NOMO-1 treated with dmso at 0.1 percent for 144 hours (cell line): ENCODE data around the gene PRMT7.
"Not testable (repeated sequence)": the region's sequence is repeated elsewhere in the genome, so short reads cannot be mapped to it uniquely, and the experiment has no call there.

Experiments
- DNase-seq: peaks from one replicate; lab custom pipeline; 2025; ENCODE audit not compliant: unreplicated experiment; lab: John Stamatoyannopoulos, UW

The PRMT7 gene

DNA sequence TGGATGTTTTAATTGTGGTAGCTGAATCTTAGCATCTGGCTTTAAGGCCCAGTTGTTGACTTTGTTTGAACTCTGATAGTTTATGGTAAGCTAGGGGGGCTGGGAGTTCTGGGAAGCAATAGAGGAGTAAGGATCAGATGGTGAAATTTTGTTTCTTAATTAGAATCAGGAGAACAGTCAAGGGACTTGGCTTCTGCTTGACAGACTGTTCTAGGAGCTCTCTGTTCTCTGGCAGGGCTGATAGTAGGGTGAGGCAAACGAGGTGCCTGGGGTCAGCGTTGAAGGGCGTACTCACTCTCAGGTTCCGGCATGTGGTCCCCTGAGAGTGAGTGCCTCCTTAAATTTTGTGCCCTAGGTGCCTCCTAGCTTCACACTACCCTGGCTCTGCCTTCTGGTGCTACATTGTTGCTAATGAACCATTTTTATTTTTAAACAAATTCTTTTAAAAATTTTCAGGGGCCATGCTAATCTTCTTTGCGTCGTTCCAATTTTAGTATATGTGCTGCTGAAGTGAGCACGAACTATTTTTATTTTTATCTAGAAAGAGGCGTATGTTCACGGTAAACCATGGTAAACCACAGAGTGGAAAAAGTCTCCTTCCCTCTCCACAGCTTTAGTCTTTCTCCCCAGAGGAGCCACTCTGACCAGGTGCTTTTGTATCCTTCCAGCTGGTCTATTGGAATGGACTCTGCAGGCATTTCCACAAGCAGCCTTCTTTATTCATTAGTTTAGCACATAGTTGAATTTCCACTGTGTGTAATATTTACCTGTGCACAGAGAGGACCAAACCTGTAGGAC, 26.8 kb upstream of the PRMT7 start:
- no peak for DNase-seq

GRCh38 chr16:68284847-68285246, 26.0 kb upstream of the PRMT7 start:
- peak; percentile 59 for DNase-seq

DNA sequence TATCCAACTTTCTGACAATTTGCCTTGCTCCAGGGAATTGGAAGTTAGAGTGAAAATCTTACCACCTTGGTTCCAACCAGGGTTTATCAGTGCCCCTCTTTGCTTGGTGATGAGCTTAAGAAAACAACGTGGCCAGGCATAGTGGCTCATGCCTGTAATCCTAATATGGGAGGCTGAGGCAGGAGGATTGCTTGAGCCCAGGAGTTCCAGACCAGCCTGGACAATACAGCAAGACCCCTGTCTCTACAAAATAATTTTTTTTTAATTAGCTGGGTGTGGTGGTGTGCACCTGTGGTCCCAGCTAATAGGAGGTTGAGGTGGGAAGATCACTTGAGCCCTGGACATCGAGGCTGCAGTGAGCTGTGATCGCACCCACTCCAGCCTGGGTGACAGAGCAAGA, 25.1 kb upstream of the PRMT7 start:
- DNase-seq, result no peak

DNA sequence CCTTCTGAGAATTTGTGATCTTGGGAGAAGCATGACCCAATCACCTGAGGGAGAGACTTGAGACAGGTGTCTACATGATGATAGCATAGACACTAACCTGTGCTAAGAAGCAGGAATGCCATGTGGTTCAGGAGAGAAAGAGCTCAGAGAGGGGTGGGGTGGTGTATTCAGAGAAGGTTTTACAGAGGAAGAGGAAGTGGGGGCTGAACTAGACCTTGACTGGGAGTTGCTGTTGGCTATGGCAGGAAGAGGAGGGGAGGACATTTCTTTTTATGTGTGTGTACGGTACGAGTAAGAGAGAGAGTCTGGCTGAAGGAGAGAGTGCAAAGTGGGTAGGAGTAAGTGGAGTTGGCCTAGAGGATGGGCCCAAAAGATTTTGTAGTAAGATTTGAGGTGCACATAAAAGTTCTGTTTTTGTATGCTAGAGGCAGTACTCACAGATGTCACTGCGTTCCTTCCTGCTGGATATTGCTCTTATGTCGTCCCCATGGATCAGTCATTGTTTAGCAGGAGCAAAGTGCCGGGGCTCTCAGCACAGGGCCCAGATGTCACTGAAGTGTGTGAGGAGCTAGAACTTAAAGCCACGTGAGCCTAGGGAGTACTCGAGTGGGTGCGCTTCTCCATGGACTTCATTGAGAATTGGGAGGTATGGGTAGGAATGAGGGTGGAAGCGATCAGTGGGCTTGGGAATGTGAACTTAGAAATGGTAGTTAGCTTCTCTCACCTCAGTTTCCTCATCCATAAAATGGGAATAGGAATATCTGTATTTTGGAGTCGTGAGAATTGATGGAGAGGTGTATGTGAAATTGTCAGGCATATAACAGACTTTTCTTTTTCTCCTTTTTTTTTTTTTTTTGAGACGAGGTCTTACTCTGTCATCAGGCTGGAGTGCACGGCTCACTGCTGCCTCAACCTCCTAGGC, 24.4 kb upstream of the PRMT7 start:
- peak; percentile 66 for DNase-seq

DNA sequence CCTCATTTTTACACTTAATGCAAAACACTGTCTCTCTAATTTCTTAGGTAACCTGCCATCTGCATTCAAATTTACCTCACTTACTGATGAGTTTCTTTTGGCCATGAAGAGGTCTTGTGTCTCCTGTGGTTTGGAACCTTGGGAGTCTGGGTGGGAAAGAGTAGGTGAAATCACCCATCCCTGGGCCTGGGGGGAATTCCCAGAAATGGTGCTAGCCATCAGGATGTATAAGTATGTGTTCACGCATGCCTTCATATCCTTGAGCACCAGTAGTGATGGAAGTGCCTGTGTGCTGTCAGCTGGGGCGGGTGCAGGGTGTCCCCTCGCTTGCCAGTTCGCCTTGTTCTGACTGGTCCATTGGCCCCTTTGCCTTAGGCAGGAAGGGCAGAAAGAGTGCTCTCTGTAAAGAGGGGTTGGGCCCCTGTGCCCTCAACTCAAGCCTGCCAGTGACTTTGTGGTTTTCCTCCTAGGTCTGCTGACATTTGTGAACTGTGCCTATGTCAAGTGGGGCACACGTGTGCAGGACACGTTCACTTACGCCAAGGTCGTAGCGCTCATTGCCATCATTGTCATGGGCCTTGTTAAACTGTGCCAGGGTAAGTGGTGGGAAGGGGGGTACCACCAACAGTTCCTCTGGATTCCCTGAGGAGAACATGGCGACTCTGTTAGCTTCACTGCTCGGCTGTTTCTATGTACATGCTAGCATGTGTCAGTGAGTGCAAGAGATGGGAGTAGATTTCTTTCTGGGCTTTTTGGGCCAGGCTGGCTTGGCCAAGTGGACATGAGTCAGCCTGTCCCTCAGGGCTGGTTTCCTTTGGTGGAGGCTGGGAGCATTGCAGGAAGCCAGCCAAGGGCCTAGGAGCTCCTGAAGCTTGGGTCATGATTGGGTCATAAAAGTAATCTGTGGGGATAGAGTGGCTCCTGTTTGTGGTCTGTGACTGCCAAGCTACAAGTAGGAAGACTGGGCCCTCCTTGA, 23.3 kb upstream of the PRMT7 start:
- DNase-seq, result no peak

- DNase-seq, result no peak
Measured at GRCh38 chr16:68288252-68288650, 22.6 kb upstream of the PRMT7 start.

GRCh38 chr16:68288796-68289195, 22.0 kb upstream of the PRMT7 start:
- not testable (repeated sequence) for DNase-seq

DNA sequence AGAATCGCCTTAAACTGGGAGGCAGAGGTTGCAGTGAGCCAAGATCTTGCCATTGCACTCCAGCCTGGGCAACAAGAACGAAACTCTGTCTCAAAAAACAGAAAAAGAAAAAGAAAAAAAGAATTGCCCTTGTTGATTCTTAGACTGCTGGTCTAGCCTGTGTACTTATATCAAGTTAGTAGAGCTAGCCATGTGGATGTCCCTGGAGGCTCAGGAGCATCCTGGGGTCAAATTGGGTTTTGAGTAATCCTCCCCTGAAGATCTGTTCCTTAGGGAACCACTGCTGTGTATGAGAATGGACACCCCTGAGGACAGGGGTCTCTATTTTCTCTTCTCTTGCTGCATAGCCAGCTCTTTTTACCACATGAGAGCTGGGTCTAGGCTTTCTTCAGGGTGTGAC, 21.6 kb upstream of the PRMT7 start:
- no peak for DNase-seq

- DNase-seq, result no peak
Measured at GRCh38 chr16:68289621-68290329, 21.0 kb upstream of the PRMT7 start.

DNA sequence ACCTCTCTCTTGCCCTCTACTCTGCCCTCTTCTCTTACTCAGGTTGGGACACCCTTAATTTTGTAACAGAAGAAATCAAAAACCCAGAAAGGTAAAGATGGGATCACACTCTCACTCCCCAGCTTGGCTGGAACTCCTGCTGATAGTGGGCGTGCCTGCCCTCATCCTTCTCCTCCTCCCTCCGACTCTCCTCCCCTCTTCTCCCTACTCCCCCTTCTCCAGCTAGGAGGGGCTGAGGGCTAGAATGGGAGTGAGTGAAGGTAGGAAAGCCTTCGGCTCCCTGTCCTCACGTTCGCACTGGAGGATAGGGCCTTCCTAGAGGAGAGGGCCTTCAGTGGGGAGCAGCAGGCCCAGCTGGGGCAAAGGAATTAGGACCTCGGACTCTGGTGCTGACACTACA, 20.4 kb upstream of the PRMT7 start:
- no peak for DNase-seq

- no peak for DNase-seq
Measured at GRCh38 chr16:68291227-68291626, 19.6 kb upstream of the PRMT7 start.

- no peak for DNase-seq
Measured at GRCh38 chr16:68292425-68292824, 18.4 kb upstream of the PRMT7 start.

DNA sequence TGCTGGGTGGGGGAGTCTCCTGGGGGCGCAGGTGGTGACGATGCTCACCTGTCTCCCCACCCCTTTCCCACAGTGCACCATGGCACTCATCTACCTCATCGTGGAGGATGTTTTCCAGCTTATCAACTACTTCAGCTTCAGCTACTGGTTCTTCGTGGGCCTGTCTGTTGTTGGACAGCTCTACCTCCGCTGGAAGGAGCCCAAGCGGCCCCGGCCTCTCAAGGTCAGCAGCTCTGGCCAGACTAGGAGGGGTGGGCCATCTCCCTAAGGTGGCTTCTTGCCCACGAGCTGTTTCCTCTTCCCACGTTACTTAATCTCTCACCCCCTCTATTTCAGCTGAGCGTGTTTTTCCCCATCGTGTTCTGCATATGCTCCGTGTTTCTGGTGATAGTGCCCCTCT, 14.5 kb upstream of the PRMT7 start:
- DNase-seq, result no peak

- no peak for DNase-seq
Measured at GRCh38 chr16:68296693-68297092, 14.1 kb upstream of the PRMT7 start.

GRCh38 chr16:68297908-68298307, 12.9 kb upstream of the PRMT7 start:
- DNase-seq, result no peak

DNA sequence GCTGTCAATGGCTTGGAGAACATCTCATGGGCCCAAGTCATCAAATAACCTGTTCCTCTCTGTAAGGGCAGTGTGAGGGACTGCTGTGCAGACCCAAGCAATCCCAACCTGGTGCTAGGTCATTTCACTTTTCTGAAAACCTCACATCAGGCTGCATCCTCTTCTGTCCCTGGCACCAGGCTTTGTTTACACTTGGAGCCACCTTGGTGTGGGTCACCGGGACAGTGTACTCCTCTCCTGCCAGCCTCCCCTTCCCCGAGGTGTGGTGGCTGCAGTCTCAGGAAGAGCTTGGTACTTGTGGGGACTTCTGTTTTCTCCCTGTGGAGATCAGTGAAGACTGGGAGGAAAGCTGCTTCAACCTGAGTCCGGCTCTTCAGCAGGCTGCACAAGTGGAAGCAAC, 12.5 kb upstream of the PRMT7 start:
- no peak for DNase-seq

DNA sequence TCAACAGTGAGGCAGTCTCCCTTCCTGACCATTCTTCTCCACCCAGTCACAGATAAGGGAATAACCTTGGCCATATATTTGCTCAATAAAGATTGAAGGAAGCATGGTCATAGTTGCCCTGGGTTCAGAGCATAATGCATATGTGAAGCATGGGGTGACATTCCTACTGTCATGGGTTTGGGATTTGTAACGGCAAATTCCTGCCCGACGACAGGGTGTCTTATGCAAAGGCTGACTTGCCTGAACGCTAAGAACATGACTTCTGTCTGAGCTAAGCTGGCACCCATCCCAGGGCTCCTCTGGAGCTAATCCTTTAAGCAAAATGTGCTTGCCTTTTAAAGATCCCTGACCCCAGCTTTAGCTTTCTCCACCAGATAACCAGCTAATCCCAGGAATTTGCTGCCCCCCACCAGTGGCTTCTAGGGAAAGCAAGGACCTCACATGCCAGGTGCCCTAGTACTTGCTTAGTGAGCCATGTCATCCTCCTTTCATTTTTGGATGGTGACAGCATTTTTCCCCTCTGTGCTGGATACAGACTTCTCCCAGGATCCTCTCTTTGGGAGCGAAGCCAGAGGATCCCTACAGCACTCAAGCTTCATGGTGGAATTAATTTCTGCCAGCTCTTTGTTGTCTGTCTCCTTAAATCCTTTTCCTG, 11.8 kb upstream of the PRMT7 start:
- no peak for DNase-seq

GRCh38 chr16:68299571-68300453, 11.0 kb upstream of the PRMT7 start:
- no peak for DNase-seq
